SH-SY5Y (cell line): ENCODE data around the gene POU2F1.

ENCODE experiments used
- GATA2 ChIP-seq: IDR thresholded peaks from 2 replicates; pipeline ENCODE4 v1.6.1; 2011; ENCODE audit warnings: mild to moderate bottlenecking, low read depth, low read length
- GATA3 ChIP-seq: IDR thresholded peaks from 2 replicates; pipeline ENCODE4 v1.6.1; 2011; ENCODE audit warnings: low read depth, mild to moderate bottlenecking, low read length, moderate library complexity

DNA sequence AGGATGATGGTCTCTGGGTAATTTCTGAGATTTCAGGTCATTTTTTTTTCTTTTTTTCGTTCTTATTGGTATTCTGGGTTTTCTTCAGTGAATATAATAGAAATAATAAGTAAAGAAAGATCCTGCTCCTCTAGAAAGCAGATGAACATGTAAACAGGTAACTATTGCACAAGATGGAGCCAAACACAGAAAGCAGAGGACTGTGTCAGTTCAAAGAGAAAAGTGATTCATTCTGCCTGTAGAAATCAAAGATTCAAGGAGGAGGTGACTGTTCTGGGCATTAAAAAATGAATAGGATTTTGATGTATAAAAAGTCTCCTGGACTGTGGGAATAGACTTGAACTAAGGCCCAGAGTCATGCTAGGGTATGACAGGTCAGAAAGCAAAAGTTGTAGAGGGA is 41.9 kb upstream of the POU2F1 start:
- TF ChIP-seq GATA3 (no peak), GATA2 (no peak)
